NCI-H2171 treated with DMSO at 0.1 percent for 48 hours (cell line): Measurements from ENCODE around the gene POFUT2.

Experiments used
- DNase-seq: peaks from one replicate; lab custom pipeline; 2025; lab: John Stamatoyannopoulos, UW

Gene POFUT2

GRCh38 chr21:45223236-45224185 lies 64.2 kb downstream of the POFUT2 start:
- no peak for DNase-seq

- no peak for DNase-seq
These were observed 65.7 kb downstream of the POFUT2 start for GRCh38 chr21:45222001-45222400.

- DNase-seq: no peak
These were observed 66.8 kb downstream of the POFUT2 start for GRCh38 chr21:45220714-45221490.

DNA sequence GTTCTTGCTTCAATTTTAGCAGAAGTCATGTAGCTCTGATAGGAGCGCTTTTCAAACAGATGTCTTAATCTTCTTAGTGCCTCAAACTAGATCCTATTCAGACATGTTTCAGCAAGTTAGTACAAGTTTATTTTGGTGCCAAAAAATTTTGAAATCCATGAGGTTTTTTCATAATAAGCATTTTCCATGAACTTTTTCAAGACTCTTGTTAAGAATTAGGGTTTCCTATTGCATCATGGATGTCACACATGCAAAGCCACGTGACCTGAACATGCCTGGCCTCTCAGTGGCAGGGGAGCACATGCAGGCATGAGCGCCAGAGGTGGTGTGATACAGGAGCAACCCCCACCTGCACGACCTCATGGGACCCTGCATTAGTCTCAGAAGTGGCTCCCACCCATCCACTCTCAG lies 67.6 kb downstream of the POFUT2 start:
- no peak for DNase-seq

GRCh38 chr21:45219517-45219916 lies 68.2 kb downstream of the POFUT2 start:
- no peak for DNase-seq

GRCh38 chr21:45217010-45217409 lies 70.7 kb downstream of the POFUT2 start:
- DNase-seq: no peak

DNA sequence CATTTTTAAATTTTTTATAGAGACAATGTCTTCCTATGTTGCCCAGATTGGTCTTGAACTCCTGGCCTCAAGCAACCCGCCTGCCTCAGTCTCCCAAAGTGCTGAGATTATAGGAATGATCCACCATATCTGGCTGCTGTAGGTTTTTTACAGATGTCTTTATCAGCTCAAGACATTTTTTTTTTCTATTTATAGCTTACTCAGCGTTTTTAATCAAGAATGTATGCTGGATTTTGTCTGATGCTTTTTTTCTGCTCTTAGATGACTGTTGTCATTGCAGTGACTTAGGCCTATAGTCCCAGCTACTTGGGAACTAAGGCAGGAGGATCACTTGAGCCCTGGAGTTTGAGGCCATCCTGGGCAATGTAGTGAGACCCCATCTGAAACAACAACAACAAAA lies 72.5 kb downstream of the POFUT2 start:
- no peak for DNase-seq
